ENCODE results near the gene METTL1. TPM values are rescaled to one million over a fixed set of nuclear protein-coding genes. Genes with fewer than 3 reads are reported as not detected.

METTL1 gene
- total RNA-seq, 4 donors from 2014 or later: 11.2 to 39.3 (median 15.2) TPM

- peak; percentile 96 for DNase-seq (ENCODE audit: low spot score)
- peak; percentile 95 for ATAC-seq (ENCODE audit: low FRiP score)
- TF ChIP-seq CTCF (IDR thresholded peaks at IDR 0.05): no peak
Observed at GRCh38 chr12:57744777-57745484, 27.0 kb downstream of the METTL1 start, which contains the start of gene TSPAN31. Gene TSPAN31 (plus strand): TSS chr12:57745039. CDS start chr12:57745155, 116 bp downstream.

- DNase-seq (ENCODE audit: low spot score): peak; percentile 91
- TF ChIP-seq CTCF (IDR thresholded peaks at IDR 0.05): no peak
- ATAC-seq (ENCODE audit: low FRiP score): peak; percentile 72
Observed at GRCh38 chr12:57744194-57744776, 27.6 kb downstream of the METTL1 start.

GRCh38 chr12:57743769-57744168, 28.1 kb downstream of the METTL1 start:
- DNase-seq (ENCODE audit: low spot score) (no peak), ATAC-seq (ENCODE audit: low FRiP score) (no peak)
- TF ChIP-seq CTCF (IDR thresholded peaks at IDR 0.05): no peak

GRCh38 chr12:57741844-57742738, 29.8 kb downstream of the METTL1 start:
- TF ChIP-seq CTCF (IDR thresholded peaks at IDR 0.05): no peak
- no peak for ATAC-seq (ENCODE audit: low FRiP score)
- DNase-seq (ENCODE audit: low spot score): no peak

GRCh38 chr12:57741413-57741789, 30.5 kb downstream of the METTL1 start:
- no peak for ATAC-seq (ENCODE audit: low FRiP score)
- TF ChIP-seq CTCF (IDR thresholded peaks at IDR 0.05): no peak
- no peak for DNase-seq (ENCODE audit: low spot score)

- TF ChIP-seq CTCF (IDR thresholded peaks at IDR 0.05): no peak
- DNase-seq (ENCODE audit: low spot score): no peak
- ATAC-seq (ENCODE audit: low FRiP score): no peak
Observed at GRCh38 chr12:57740656-57741412, 31.1 kb downstream of the METTL1 start.

All from omental fat pad (tissue), 4 donors.